ENCODE data around the gene ZFR2. TPM values are rescaled to one million over a fixed set of nuclear protein-coding genes. Genes with fewer than 3 reads are reported as not detected.
"Not testable (repeated sequence)": the region's sequence is repeated elsewhere in the genome, so short reads cannot be mapped to it uniquely, and the experiment has no call there.

ZFR2 gene
- total RNA-seq, 4 donors from 2014 or later: not detected

DNA sequence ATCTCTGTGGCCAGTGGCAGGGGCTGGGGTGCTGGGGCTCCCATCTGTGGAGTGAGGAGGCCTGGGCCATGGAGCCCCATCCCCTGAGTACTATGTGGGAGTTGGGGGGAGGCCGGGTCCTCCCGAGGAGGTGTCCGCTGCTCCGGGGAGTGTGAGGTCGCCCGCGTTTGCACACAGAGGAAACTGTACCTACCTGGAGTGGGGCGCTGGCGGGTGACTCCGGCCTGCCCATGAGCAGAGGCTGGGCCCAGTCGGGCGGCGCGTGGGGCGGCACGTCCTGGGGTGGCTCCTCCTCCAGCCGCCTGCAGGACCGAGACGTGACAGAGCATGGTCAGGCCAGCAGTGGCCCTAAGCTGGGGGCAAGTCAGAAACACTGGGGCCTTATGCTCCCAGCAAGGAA is 48.8 kb downstream of the ZFR2 start:
- no peaks in the 10 kb centered on the region for H3K4me1 ChIP-seq
- no peaks in the 10 kb centered on the region for H3K36me3 ChIP-seq
- H3K27me3 ChIP-seq: peaks cover 0 to 16% of the 10 kb centered on the region in 2 donors
- WGBS, 2 donors: 82 to 88% methylated on average over 10 to 19 of the region's 19 CpGs
- no peak overlapping the region for H3K27ac ChIP-seq
- DNase-seq (ENCODE audit: low spot score in 2 of 2): no peak
- H3K9me3 ChIP-seq: no peaks in the 10 kb centered on the region
- no peak overlapping the region for H3K4me3 ChIP-seq
- TF ChIP-seq, protein P1, sequence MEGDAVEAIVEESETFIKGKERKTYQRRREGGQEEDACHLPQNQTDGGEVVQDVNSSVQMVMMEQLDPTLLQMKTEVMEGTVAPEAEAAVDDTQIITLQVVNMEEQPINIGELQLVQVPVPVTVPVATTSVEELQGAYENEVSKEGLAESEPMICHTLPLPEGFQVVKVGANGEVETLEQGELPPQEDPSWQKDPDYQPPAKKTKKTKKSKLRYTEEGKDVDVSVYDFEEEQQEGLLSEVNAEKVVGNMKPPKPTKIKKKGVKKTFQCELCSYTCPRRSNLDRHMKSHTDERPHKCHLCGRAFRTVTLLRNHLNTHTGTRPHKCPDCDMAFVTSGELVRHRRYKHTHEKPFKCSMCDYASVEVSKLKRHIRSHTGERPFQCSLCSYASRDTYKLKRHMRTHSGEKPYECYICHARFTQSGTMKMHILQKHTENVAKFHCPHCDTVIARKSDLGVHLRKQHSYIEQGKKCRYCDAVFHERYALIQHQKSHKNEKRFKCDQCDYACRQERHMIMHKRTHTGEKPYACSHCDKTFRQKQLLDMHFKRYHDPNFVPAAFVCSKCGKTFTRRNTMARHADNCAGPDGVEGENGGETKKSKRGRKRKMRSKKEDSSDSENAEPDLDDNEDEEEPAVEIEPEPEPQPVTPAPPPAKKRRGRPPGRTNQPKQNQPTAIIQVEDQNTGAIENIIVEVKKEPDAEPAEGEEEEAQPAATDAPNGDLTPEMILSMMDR (IDR thresholded peaks at IDR 0.05): no peak
- TF ChIP-seq POLR2A (IDR thresholded peaks at IDR 0.05): no peak
- TF ChIP-seq EP300 (IDR thresholded peaks at IDR 0.05): no peak

DNA sequence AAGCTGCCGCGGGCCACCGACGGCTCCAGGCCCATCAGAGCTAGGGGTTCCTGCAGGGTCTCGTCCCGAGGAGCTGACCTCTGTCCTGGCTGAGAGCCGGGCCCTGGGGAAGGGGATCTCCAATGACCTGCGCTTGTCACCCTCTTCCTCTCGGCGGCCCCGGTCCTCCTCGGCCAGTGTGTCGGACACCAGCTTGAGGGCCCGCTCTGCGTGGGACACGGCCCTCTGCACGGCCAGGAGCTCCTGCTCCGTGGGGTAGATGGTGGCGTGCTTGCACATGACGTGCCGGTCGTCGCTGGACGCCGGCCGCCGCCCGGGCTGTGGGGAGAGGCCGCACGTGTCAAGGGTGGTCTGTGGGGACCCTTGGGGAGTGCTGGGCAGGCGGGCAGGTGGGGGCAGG is 49.9 kb downstream of the ZFR2 start:
- Histone ChIP-seq H3K4me3 (no peak overlapping the region), H3K4me1 (no peaks in the 10 kb centered on the region), H3K9me3 (no peaks in the 10 kb centered on the region), H3K27ac (no peak overlapping the region), H3K27me3 (peaks cover 0 to 16% of the 10 kb centered on the region in 2 donors), H3K36me3 (no peaks in the 10 kb centered on the region)
- TF ChIP-seq, protein P1 (IDR thresholded peaks at IDR 0.05): no peak
- no peak for TF ChIP-seq EP300 (IDR thresholded peaks at IDR 0.05)
- no peak for DNase-seq (ENCODE audit: low spot score in 2 of 2)
- WGBS, 2 donors: 49 to 83% methylated on average over 11 to 13 of the region's 31 CpGs

DNA sequence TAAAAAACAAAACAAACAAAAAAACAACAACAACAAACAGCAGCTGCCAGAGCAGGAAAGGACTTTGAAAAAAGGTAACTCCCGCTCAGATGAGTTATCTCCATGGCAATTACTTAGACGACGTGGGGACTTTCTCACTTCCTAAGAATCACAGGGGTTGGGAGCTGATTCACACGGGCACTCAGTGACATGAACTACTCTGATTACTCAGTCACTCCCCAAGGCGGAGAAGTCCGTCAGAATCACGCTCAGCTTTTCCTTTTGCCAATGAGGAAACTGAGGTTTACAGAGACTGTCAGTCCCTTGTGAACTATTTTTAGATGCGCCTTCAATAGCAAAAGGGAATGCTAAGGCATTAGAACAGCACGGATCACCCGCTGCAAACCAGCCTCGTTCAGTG is 50.4 kb downstream of the ZFR2 start:
- no peaks in the 10 kb centered on the region for H3K9me3 ChIP-seq
- peaks cover 0 to 16% of the 10 kb centered on the region in 2 donors for H3K27me3 ChIP-seq
- no peak for TF ChIP-seq EP300 (IDR thresholded peaks at IDR 0.05)
- TF ChIP-seq POLR2A (IDR thresholded peaks at IDR 0.05): no peak
- TF ChIP-seq, protein P1 (IDR thresholded peaks at IDR 0.05): no peak
- 13 to 29% methylated on average over 10 to 11 of the region's 11 CpGs for WGBS, 2 donors
- no peak overlapping the region for H3K4me3 ChIP-seq
- no peak overlapping the region for H3K27ac ChIP-seq
- no peak for DNase-seq (ENCODE audit: low spot score in 2 of 2)
- no peaks in the 10 kb centered on the region for H3K36me3 ChIP-seq
- H3K4me1 ChIP-seq: peaks cover 0 to under 1% (median 0%) of the 10 kb centered on the region in 4 donors

- Histone ChIP-seq H3K4me3 (no peak overlapping the region), H3K4me1 (peaks cover 0 to 8% (median 0%) of the 10 kb centered on the region in 4 donors), H3K27ac (no peak overlapping the region), H3K9me3 (no peaks in the 10 kb centered on the region), H3K36me3 (no peaks in the 10 kb centered on the region), H3K27me3 (peaks cover 0 to 9% of the 10 kb centered on the region in 2 donors)
- TF ChIP-seq, protein P1 (IDR thresholded peaks at IDR 0.05): no peak
- TF ChIP-seq POLR2A (IDR thresholded peaks at IDR 0.05) (no peak), EP300 (IDR thresholded peaks at IDR 0.05) (no peak)
- 70 to 85% methylated on average over 8 of the region's 8 CpGs for WGBS, 2 donors
- no peak for DNase-seq (ENCODE audit: low spot score in 2 of 2)
These were observed 51.1 kb downstream of the ZFR2 start for GRCh38 chr19:3817761-3818160.

DNA sequence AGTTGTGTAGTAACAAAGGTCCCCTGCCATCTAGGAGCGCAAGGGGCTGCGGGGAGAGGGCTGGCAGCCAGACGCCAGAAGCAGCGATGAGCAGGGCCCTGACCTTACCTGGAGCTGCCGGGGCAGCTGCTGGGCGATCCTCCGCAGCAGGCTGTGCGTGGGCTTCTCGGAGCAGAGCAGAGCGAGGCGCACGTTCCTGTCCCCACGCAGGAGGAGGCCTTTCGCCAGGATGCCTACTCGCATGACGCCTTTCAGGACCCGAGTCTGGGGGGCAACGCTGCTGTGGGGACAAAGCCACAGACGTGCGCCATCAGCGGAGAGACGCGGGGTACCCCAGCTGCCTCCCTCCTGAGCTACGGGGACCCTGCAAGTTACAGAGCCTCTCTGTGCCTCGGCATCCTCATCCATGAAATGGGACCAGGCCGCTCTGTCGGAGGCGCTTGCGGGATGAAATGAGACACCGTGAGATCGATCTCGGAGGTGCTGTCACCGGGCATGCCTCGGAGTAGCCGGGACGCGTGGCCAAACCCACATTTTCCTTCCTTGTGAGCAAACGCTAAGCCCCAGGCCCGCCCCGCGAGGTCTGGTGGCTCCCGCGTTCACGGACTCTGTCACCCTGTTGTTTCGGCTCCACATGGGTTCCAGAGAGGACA is 52.1 kb downstream of the ZFR2 start:
- Histone ChIP-seq H3K36me3 (no peaks in the 10 kb centered on the region), H3K9me3 (no peaks in the 10 kb centered on the region), H3K27me3 (peaks cover 0 to under 1% of the 10 kb centered on the region in 2 donors), H3K27ac (no peak overlapping the region), H3K4me1 (peaks cover 0 to 10% (median 0%) of the 10 kb centered on the region in 4 donors), H3K4me3 (no peak overlapping the region)
- DNase-seq (ENCODE audit: low spot score in 2 of 2): no peak
- TF ChIP-seq POLR2A (IDR thresholded peaks at IDR 0.05) (no peak), EP300 (IDR thresholded peaks at IDR 0.05) (no peak)
- TF ChIP-seq, protein P1 (IDR thresholded peaks at IDR 0.05): no peak
- WGBS, 2 donors: 88 to 89% methylated on average over 36 to 37 of the region's 45 CpGs

GRCh38 chr19:3816148-3816547 is 52.7 kb downstream of the ZFR2 start:
- not testable (repeated sequence) for DNase-seq (ENCODE audit: low spot score in 2 of 2); H3K27me3 ChIP-seq; H3K36me3 ChIP-seq; H3K9me3 ChIP-seq; H3K4me3 ChIP-seq; H3K27ac ChIP-seq; H3K4me1 ChIP-seq
- WGBS, 2 donors: 89 to 90% methylated on average over 9 of the region's 9 CpGs

Data from tibial nerve (tissue), 4 donors.